H9 (cell line): ENCODE results near the gene MTA1. TPM values are rescaled to one million over a fixed set of nuclear protein-coding genes. Genes with fewer than 3 reads are reported as not detected.

ENCODE experiments used
- DNase-seq: peaks from one replicate; pipeline ENCODE4 v3.0.0-alpha.2; 2017
- H2AFZ ChIP-seq: one replicate; pipeline ENCODE4 v1.6.1; 2013; ENCODE audit warnings: mild to moderate bottlenecking, low read length, control low read depth, moderate library complexity
- H2AK5ac ChIP-seq: 2 replicates; pipeline ENCODE4 v1.6.1; 2013; ENCODE audit warnings: low read length, control low read depth, mixed read lengths; ENCODE audit not compliant: insufficient read length
- H2BK120ac ChIP-seq: one replicate; pipeline ENCODE4 v1.6.1; 2013; ENCODE audit warnings: low read depth, mild to moderate bottlenecking, low read length, control low read depth, inconsistent platforms; ENCODE audit not compliant: poor library complexity, severe bottlenecking
- H2BK12ac ChIP-seq: 2 replicates; pipeline ENCODE4 v1.6.1; 2013; ENCODE audit warnings: low read length, control low read depth, mixed read lengths, low read depth; ENCODE audit not compliant: insufficient read length
- H2BK15ac ChIP-seq: 2 replicates; pipeline ENCODE4 v1.6.1; 2013; ENCODE audit warnings: low read depth, low read length, control low read depth
- H2BK20ac ChIP-seq: one replicate; pipeline ENCODE4 v1.6.1; 2013; ENCODE audit warnings: low read depth, mild to moderate bottlenecking, low read length, control low read depth, inconsistent platforms; ENCODE audit not compliant: poor library complexity, severe bottlenecking
- H2BK5ac ChIP-seq: 2 replicates; pipeline ENCODE4 v1.6.1; 2013; ENCODE audit warnings: low read length, control low read depth, mixed read lengths; ENCODE audit not compliant: insufficient read length
- H3K14ac ChIP-seq: 2 replicates; pipeline ENCODE4 v1.6.1; 2013; ENCODE audit warnings: low read length, control low read depth; ENCODE audit not compliant: insufficient read depth
- H3K18ac ChIP-seq: 2 replicates; pipeline ENCODE4 v1.6.1; 2013; ENCODE audit warnings: low read depth, mild to moderate bottlenecking, mixed read lengths, low read length, control low read depth; ENCODE audit not compliant: insufficient read length
- H3K23ac ChIP-seq: 2 replicates; pipeline ENCODE4 v1.6.1; 2013; ENCODE audit warnings: low read length, control low read depth, mixed read lengths, low read depth; ENCODE audit not compliant: insufficient read length
- H3K23me2 ChIP-seq: 2 replicates; pipeline ENCODE4 v1.6.1; 2013; ENCODE audit warnings: low read depth, mild to moderate bottlenecking, mixed read lengths, low read length, control low read depth; ENCODE audit not compliant: insufficient read length, poor library complexity, severe bottlenecking
- H3K27ac ChIP-seq: 2 replicates; pipeline ENCODE4 v1.5.1; 2013; ENCODE audit warnings: low read length, control low read depth, mixed read lengths, low read depth; ENCODE audit not compliant: insufficient read length
- H3K27me3 ChIP-seq: 2 replicates; pipeline ENCODE4 v1.6.1; 2013; ENCODE audit warnings: low read length, control low read depth, inconsistent platforms; ENCODE audit not compliant: insufficient read depth
- H3K4ac ChIP-seq: 2 replicates; pipeline ENCODE4 v1.6.1; 2013; ENCODE audit warnings: low read depth, mild to moderate bottlenecking, control low read depth, inconsistent platforms, low read length, moderate library complexity
- H3K4me1 ChIP-seq: 2 replicates; pipeline ENCODE4 v1.6.1; 2013; ENCODE audit warnings: low read length, control low read depth, inconsistent platforms; ENCODE audit not compliant: insufficient read depth
- H3K4me2 ChIP-seq: 2 replicates; pipeline ENCODE4 v1.6.1; 2013; ENCODE audit warnings: low read length, control low read depth, mixed read lengths; ENCODE audit not compliant: insufficient read length, insufficient read depth
- H3K56ac ChIP-seq: 2 replicates; pipeline ENCODE4 v1.6.1; 2013; ENCODE audit warnings: low read depth, mild to moderate bottlenecking, mixed read lengths, low read length, control low read depth; ENCODE audit not compliant: insufficient read length
- H3K79me1 ChIP-seq: 2 replicates; pipeline ENCODE4 v1.6.1; 2013; ENCODE audit warnings: low read depth, mild to moderate bottlenecking, moderate library complexity, low read length, control low read depth, inconsistent platforms; ENCODE audit not compliant: insufficient read depth, poor library complexity, severe bottlenecking
- H3K79me2 ChIP-seq: 2 replicates; pipeline ENCODE4 v1.6.1; 2013; ENCODE audit warnings: low read length, control low read depth, inconsistent platforms; ENCODE audit not compliant: insufficient read depth
- H3K9ac ChIP-seq: 2 replicates; pipeline ENCODE4 v1.6.1; 2013; ENCODE audit warnings: low read length, control low read depth, mixed read lengths; ENCODE audit not compliant: insufficient read length; ENCODE audit errors: extremely low read depth
- H3K9me3 ChIP-seq: one replicate; pipeline ENCODE4 v1.6.1; 2013; ENCODE audit warnings: low read depth, low read length, inconsistent platforms; ENCODE audit not compliant: control insufficient read depth
- H3T11ph ChIP-seq: one replicate; pipeline ENCODE4 v1.6.1; 2013; ENCODE audit warnings: mild to moderate bottlenecking, low read length, control low read depth, inconsistent platforms
- H4K20me1 ChIP-seq: one replicate; pipeline ENCODE4 v1.6.1; 2013; ENCODE audit not compliant: control insufficient read depth, insufficient read length, insufficient read depth
- H4K5ac ChIP-seq: 2 replicates; pipeline ENCODE4 v1.6.1; 2013; ENCODE audit warnings: low read depth, mild to moderate bottlenecking, mixed read lengths, low read length, control low read depth; ENCODE audit not compliant: insufficient read length
- H4K8ac ChIP-seq: replicated peaks from 2 replicates; pipeline ENCODE4 v1.6.1; 2013; ENCODE audit warnings: low read length, control low read depth, mixed read lengths, low read depth; ENCODE audit not compliant: insufficient read length
- H4K91ac ChIP-seq: 2 replicates; pipeline ENCODE4 v1.6.1; 2013; ENCODE audit warnings: low read depth, mild to moderate bottlenecking, moderate library complexity, mixed read lengths, low read length, control low read depth; ENCODE audit not compliant: insufficient read length
- H3K27ac Mint-ChIP-seq, 3 experiments: 2 replicates in 2 of 3; 3 replicates in 1 of 3; pipeline ENCODE4 v1.8.0; 2020 to 2021; ENCODE audit warnings: mixed read lengths in 3 of 3, mild to moderate bottlenecking in 1 of 3, moderate library complexity in 1 of 3
- H3K27me3 Mint-ChIP-seq: 2 replicates; pipeline ENCODE4 v1.8.0; 2021; ENCODE audit warnings: low read depth, mild to moderate bottlenecking, moderate library complexity, mixed read lengths
- H3K36me3 Mint-ChIP-seq, 3 experiments: 2 replicates in 2 of 3; 3 replicates in 1 of 3; pipeline ENCODE4 v1.8.0; 2020 to 2021; ENCODE audit warnings: low read depth in 3 of 3, mixed read lengths in 3 of 3; ENCODE audit not compliant: insufficient read depth in 1 of 3
- H3K4me1 Mint-ChIP-seq, 2 experiments: 2 replicates each; pipeline ENCODE4 v1.8.0; 2020; ENCODE audit warnings: mixed read lengths in 2 of 2
- H3K4me3 Mint-ChIP-seq, 2 experiments: 2 replicates in 1 of 2; 3 replicates in 1 of 2; pipeline ENCODE4 v1.8.0; 2020 to 2021; ENCODE audit warnings: mild to moderate bottlenecking in 2 of 2, mixed read lengths in 2 of 2, moderate library complexity in 1 of 2
- H3K9me3 Mint-ChIP-seq, 2 experiments: 2 replicates in 1 of 2; 3 replicates in 1 of 2; pipeline ENCODE4 v1.8.0; 2020; ENCODE audit warnings: mild to moderate bottlenecking in 2 of 2, mixed read lengths in 2 of 2, moderate library complexity in 1 of 2
- CTCF ChIP-seq: fragments of 200-600 bp; sonication (generic); conservative IDR thresholded peaks from 3 replicates; pipeline ENCODE4 v1.8.0; 2021; ENCODE audit warnings: antibody characterized with exemption, mild to moderate bottlenecking
- WGBS: extraction: QIAGEN DNeasy Blood & Tissue Kit; methylation state at CpG from one replicate; pipeline ENCODE4 v1.1.7; 2013; ENCODE audit warnings: missing lambda C conversion rate, low lambda C conversion rate, mixed read lengths; ENCODE audit not compliant: insufficient read length; ENCODE audit errors: extremely low coverage; 5-methylcytosine and 5-hydroxymethylcytosine counted together
- total RNA-seq: library from RNA; stranded (reverse); gene quantifications from 2 replicates; pipeline ENCODE4 v1.2.1, GENCODE V29; 2021

MTA1 gene
- total RNA-seq, 1 experiment from 2014 or later = 230 TPM

DNA sequence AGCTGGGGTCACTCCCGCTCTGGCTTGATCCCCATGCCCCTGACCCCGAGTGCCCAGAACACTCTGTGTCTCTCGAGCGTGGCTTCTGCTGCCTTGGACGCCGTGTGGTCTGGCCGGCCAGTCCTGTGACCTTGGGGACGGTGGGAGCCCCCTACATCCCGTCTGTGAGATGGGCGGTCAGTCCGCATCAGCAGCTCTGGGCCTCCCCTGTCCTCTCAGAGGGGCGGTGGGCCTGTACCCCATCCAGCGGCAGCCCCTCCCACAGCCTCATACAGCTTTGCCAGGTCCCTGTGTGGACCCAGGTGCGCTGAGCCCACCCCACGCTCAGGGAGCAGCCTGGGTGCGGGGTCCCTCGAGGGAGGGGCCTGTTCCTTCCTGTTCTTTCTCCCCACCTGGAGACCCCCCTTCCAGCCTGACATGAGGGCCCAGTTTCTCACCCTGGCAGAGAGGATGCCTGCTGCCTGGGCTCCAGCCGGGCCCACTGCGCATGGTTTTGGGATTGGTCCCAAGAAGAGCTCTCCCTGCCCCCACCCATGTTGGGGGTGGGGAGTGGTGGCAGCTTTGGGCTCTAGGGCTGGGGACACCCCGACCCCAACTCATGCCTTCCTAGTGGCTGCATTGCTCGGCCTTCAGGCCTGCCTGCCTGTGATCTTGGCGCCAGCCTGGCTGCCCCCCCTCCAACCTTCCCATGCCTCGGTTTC, 1.5 kb downstream of the MTA1 start:
- Mint-ChIP-seq H3K36me3 (peaks cover 16 to 45% (median 30%) of the 10 kb centered on the region in 3 experiments), H3K27ac (peak overlapping the region; percentile 82 to 95 (median 94); a peak in 6 of 7 replicates)

More for the DNA sequence above, 1.5 kb downstream of the MTA1 start:
- H3T11ph ChIP-seq = no peak overlapping the region
- H3K9me3 ChIP-seq = no peaks in the 10 kb centered on the region
- H3K4me1 ChIP-seq = no peaks in the 10 kb centered on the region
- no peak overlapping the region for H2AFZ ChIP-seq
- peak overlapping the region; percentile 53 for H3K9ac ChIP-seq
- no peak overlapping the region for H3K23ac ChIP-seq
- H2BK15ac ChIP-seq = no peak overlapping the region
- H4K91ac ChIP-seq = no peak overlapping the region
- peaks cover 42% of the 10 kb centered on the region; the same call in 1 of the 2 replicates for H3K79me2 ChIP-seq
- peak overlapping the region; percentile 60 for H3K4me2 ChIP-seq
- no peaks in the 10 kb centered on the region for H3K27me3 ChIP-seq
- peaks cover 14% of the 10 kb centered on the region for H3K27me3 Mint-ChIP-seq
- H3K4me1 Mint-ChIP-seq = peaks cover 18 to 32% of the 10 kb centered on the region in 2 experiments
- H3K23me2 ChIP-seq = peaks cover 20% of the 10 kb centered on the region
- no peak overlapping the region for H3K18ac ChIP-seq
- H2BK120ac ChIP-seq = no peak overlapping the region
- H3K4me3 Mint-ChIP-seq = peak overlapping the region; percentile 88 to 94
- H4K5ac ChIP-seq = no peak overlapping the region
- no peak overlapping the region for H2AK5ac ChIP-seq
- H2BK5ac ChIP-seq = no peak overlapping the region
- no peaks in the 10 kb centered on the region for H4K20me1 ChIP-seq
- peak overlapping the region; percentile 89 for H3K14ac ChIP-seq
- WGBS = no CpG with 5 or more reads among the region's 23 CpGs
- H4K8ac ChIP-seq = no peak overlapping the region
- no peak overlapping the region for H2BK12ac ChIP-seq
- TF ChIP-seq CTCF = no peak
- H3K79me1 ChIP-seq = peaks cover 15% of the 10 kb centered on the region
- no peak for DNase-seq
- H3K56ac ChIP-seq = no peak overlapping the region
- H3K4ac ChIP-seq = no peak overlapping the region
- H3K9me3 Mint-ChIP-seq = no peaks in the 10 kb centered on the region
- H3K27ac ChIP-seq = no peak overlapping the region
- H2BK20ac ChIP-seq = no peak overlapping the region
